A673 (cell line): ENCODE results near the gene CLEC5A. TPM values are rescaled to one million over a fixed set of nuclear protein-coding genes. Genes with fewer than 3 reads are reported as not detected.

Experiments
- BruUV-seq: library from RNA; stranded (reverse); fragments of 400-500 nt; replicated peaks from 2 replicates; lab custom pipeline; 2021; lab: Mats Ljungman, UMichigan
- CTCF ChIA-PET: fragments of 300-600 bp; sonication (Branson Sonifier 250); formaldehyde crosslinking; loops from one replicate; lab custom pipeline; 2022; ENCODE audit warnings: antibody characterized with exemption; lab: Charles Lee
- POLR2A ChIA-PET: fragments of 300-600 bp; sonication (Branson Sonifier 250); formaldehyde crosslinking; loops from one replicate; lab custom pipeline; 2022; ENCODE audit warnings: antibody characterized with exemption; ENCODE audit not compliant: low non-redundant PET; lab: Charles Lee
- DNase-seq: peaks from one replicate; pipeline ENCODE4 v3.0.0-alpha.2; 2015; ENCODE audit warnings: low spot score
- H3K27ac ChIP-seq: fragments of 200-600 bp; sonication (generic); 2 replicates; pipeline ENCODE4 v1.5.1; 2016; ENCODE audit warnings: mixed run types, low read depth, mild to moderate bottlenecking, mixed read lengths, antibody characterized with exemption, low read length; ENCODE audit not compliant: poor library complexity, severe bottlenecking
- H3K27me3 ChIP-seq: fragments of 200-600 bp; sonication (generic); replicated peaks from 2 replicates; pipeline ENCODE4 v1.6.1; 2017; ENCODE audit warnings: mixed run types, low read depth, mild to moderate bottlenecking, mixed read lengths, antibody characterized with exemption, low read length; ENCODE audit not compliant: insufficient read depth, poor library complexity
- H3K36me3 ChIP-seq: fragments of 200-600 bp; sonication (generic); 2 replicates; pipeline ENCODE4 v1.6.1; 2016; ENCODE audit warnings: mixed run types, mild to moderate bottlenecking, mixed read lengths, antibody characterized with exemption, low read length; ENCODE audit not compliant: insufficient read depth, poor library complexity, severe bottlenecking
- H3K4me1 ChIP-seq: fragments of 200-600 bp; sonication (generic); 2 replicates; pipeline ENCODE4 v1.6.1; 2017; ENCODE audit warnings: mixed run types, mild to moderate bottlenecking, mixed read lengths, antibody characterized with exemption, low read length; ENCODE audit not compliant: insufficient read depth, poor library complexity, severe bottlenecking
- H3K4me3 ChIP-seq: fragments of 200-600 bp; sonication (generic); 2 replicates; pipeline ENCODE4 v1.5.1; 2016; ENCODE audit warnings: low read depth, mixed run types, mild to moderate bottlenecking, mixed read lengths, low read length; ENCODE audit not compliant: poor library complexity, severe bottlenecking
- H3K9me3 ChIP-seq: fragments of 200-600 bp; sonication (generic); 2 replicates; pipeline ENCODE4 v1.6.1; 2016; ENCODE audit warnings: mixed run types, low read depth, mild to moderate bottlenecking, mixed read lengths, antibody characterized with exemption, low read length; ENCODE audit not compliant: poor library complexity, severe bottlenecking
- EZH2 ChIP-seq: fragments of 200-600 bp; sonication (generic); IDR thresholded peaks from 2 replicates; pipeline ENCODE4 v1.6.1; 2017; ENCODE audit warnings: borderline replicate concordance, low read depth, mild to moderate bottlenecking, mixed read lengths, antibody characterized with exemption, low read length; ENCODE audit not compliant: poor library complexity, severe bottlenecking
- intact Hi-C: fragments of 100-400 bp; cut with micrococcal nuclease; formaldehyde crosslinking; loops from one replicate; pipeline ENCODE4 v1.10.0; 2022; ENCODE audit not compliant: unreplicated experiment
- total RNA-seq: library from RNA; stranded (reverse); gene quantifications from 2 replicates; pipeline ENCODE4 v1.2.3, GENCODE V29; 2021
- TF ChIP-seq, protein P1 (sequence below): fragments of 300-800, 200-600 bp; sonication (generic); conservative IDR thresholded peaks from 2 replicates; pipeline ENCODE4 v1.5.1; 2017; ENCODE audit warnings: low read depth, mild to moderate bottlenecking, antibody characterized with exemption, low read length, moderate library complexity, mixed read lengths

CLEC5A gene
- total RNA-seq, 1 experiment from 2014 or later: not detected

DNA sequence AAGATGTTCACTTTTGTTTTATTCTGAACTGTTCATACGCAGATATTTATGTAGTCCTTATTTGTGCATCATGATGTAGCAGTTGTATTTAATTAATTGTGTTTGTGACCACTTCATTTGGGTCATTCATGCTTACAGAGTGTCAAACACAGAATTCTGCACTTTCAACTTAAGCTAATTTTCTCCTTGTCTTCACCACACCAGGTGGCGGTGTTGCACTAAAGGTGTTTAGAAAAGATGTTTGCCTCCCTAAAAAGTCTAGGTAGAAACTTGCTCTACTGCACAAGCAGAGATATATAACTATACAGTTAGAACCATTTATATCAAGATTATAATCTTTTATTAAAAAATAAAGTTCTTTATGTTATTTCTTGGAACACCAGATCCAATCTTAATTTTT is 28.1 kb upstream of the CLEC5A start:
- no peak overlapping the region for H3K4me3 ChIP-seq
- intact Hi-C loops: loop anchor here (10.0 kb wide), 1 partner anchor 330 kb away; no protein-coding TSS in a partner anchor
- ChIA-PET CTCF (interaction anchor here (0.6 kb wide), 1 partner anchor 20 kb away, joined by 3 read pairs; no protein-coding TSS in a partner anchor), POLR2A (no interaction called here)
- no TSS peak for BruUV-seq
- H3K27me3 ChIP-seq: no peaks in the 10 kb centered on the region
- no peaks in the 10 kb centered on the region for H3K9me3 ChIP-seq
- no peak for TF ChIP-seq EZH2
- TF ChIP-seq, protein P1, sequence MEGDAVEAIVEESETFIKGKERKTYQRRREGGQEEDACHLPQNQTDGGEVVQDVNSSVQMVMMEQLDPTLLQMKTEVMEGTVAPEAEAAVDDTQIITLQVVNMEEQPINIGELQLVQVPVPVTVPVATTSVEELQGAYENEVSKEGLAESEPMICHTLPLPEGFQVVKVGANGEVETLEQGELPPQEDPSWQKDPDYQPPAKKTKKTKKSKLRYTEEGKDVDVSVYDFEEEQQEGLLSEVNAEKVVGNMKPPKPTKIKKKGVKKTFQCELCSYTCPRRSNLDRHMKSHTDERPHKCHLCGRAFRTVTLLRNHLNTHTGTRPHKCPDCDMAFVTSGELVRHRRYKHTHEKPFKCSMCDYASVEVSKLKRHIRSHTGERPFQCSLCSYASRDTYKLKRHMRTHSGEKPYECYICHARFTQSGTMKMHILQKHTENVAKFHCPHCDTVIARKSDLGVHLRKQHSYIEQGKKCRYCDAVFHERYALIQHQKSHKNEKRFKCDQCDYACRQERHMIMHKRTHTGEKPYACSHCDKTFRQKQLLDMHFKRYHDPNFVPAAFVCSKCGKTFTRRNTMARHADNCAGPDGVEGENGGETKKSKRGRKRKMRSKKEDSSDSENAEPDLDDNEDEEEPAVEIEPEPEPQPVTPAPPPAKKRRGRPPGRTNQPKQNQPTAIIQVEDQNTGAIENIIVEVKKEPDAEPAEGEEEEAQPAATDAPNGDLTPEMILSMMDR: no peak; the same call in 1 of the 2 replicates
- no peak overlapping the region for H3K27ac ChIP-seq
- H3K36me3 ChIP-seq: no peaks in the 10 kb centered on the region
- no peak for DNase-seq
- H3K4me1 ChIP-seq: no peaks in the 10 kb centered on the region

DNA sequence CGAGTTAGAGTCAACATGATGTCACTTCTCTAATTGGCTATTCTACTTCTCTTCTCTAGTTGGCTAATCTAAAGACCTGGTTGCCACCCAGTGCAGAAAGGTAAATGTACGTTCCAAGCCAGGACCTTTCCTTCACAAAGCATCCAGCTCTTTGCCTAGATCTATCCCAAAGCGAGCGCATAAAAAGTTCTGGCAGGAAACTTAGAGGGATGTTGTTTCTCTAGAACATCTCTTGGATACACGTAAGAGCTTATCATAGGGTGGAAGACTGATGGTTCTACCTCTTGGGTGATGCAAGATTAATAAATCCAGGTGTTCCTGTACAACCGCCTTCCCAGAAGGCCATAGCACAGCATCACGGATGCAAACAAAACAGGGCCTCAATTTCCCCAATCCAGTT is 26.9 kb upstream of the CLEC5A start, which contains the start of gene TAS2R38:
Gene TAS2R38, minus strand, starts transcription at position 101 of the 400 bp plus-strand sequence. Its CDS starts 84 bp downstream, at position 17.
- BruUV-seq: no TSS peak

DNA sequence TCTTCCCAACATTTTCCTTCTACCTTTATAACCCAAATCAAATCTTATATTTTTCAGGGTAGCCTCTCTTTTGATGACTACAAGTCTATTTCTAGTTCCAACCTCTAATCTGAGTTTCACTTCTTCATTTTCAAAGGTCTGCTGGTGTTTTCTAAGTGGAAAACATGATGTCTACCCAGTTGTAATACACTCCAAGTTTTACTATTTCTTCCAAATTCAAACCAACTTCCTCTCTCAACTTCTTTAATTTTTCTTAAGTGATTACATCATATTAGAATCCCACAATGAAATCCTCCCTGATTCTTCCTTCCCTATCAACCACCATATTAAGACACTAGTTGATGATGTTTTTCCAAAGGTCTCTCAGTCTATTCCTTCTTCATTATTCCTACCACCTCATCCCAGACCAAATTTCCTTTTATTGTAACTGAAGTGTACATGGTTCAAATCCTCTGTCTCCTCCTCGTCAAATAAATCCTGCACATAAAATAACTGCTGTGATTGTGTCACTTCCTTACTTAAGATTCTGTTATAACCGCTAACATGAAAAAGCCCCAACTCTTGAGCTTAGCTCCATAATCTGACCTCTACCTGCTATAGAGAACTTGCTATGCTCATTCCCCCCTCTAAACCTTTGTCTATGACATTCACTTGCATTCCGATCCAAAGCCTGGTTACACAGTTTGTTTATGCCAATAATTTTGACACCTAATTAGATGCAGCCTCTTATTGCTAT is 14.1 kb upstream of the CLEC5A start:
- DNase-seq: no peak
- Histone ChIP-seq H3K4me3 (no peak overlapping the region), H3K27ac (no peak overlapping the region), H3K4me1 (no peaks in the 10 kb centered on the region), H3K9me3 (no peaks in the 10 kb centered on the region), H3K36me3 (no peaks in the 10 kb centered on the region), H3K27me3 (no peaks in the 10 kb centered on the region)
- intact Hi-C loops: no loop called here
- CTCF ChIA-PET: no interaction called here
- POLR2A ChIA-PET: no interaction called here
- BruUV-seq: no TSS peak
- TF ChIP-seq EZH2: no peak
- TF ChIP-seq, protein P1: no peak

More for the DNA sequence above, 26.9 kb upstream of the CLEC5A start, which contains the start of gene TAS2R38:
- Histone ChIP-seq H3K9me3 (no peaks in the 10 kb centered on the region), H3K4me3 (no peak within 1 kb of the TSS), H3K27ac (no peak within 1 kb of the TSS), H3K36me3 (no peaks in the 10 kb centered on the region), H3K27me3 (no peaks in the 10 kb centered on the region), H3K4me1 (no peaks in the 10 kb centered on the region)
- TF ChIP-seq EZH2: no peak
- TF ChIP-seq, protein P1: no peak
- POLR2A ChIA-PET: no interaction called here
- no peak for DNase-seq
- intact Hi-C loops: loop anchor here (10.0 kb wide), 1 partner anchor 331 kb away; no protein-coding TSS in a partner anchor
- CTCF ChIA-PET: no interaction called here
